ENCODE results near the gene STMP1. TPM values are rescaled to one million over a fixed set of nuclear protein-coding genes. Genes with fewer than 3 reads are reported as not detected.

STMP1 gene
- total RNA-seq, 1 experiment from 2014 or later, result 38.4 TPM

- Histone ChIP-seq H4K8ac (replicated peaks; ENCODE audit: insufficient read length, low read depth, low read length) (no peak overlapping the region), H2BK20ac (ENCODE audit: low read depth, low read length, poor library complexity, severe bottlenecking) (no peak overlapping the region), H3K18ac (ENCODE audit: insufficient read length, low read depth, low read length) (no peak overlapping the region), H2AK5ac (ENCODE audit: insufficient read length, low read length) (no peak overlapping the region), H3K79me1 (ENCODE audit: insufficient read depth, low read depth, low read length, poor library complexity, severe bottlenecking) (no peaks in the 10 kb centered on the region), H3K9me3 (ENCODE audit: control insufficient read depth, low read depth, low read length) (no peaks in the 10 kb centered on the region), H2BK120ac (ENCODE audit: low read depth, low read length, poor library complexity, severe bottlenecking) (no peak overlapping the region), H3K4ac (ENCODE audit: low read depth, low read length) (no peak overlapping the region), H3T11ph (ENCODE audit: low read length) (no peak overlapping the region), H3K27me3 (ENCODE audit: insufficient read depth, low read length) (no peaks in the 10 kb centered on the region), H2BK5ac (ENCODE audit: insufficient read length, low read length) (no peak overlapping the region), H4K20me1 (ENCODE audit: control insufficient read depth, insufficient read depth, insufficient read length) (no peaks in the 10 kb centered on the region), H3K23me2 (ENCODE audit: insufficient read length, low read depth, low read length, poor library complexity, severe bottlenecking) (no peaks in the 10 kb centered on the region), H2BK12ac (ENCODE audit: insufficient read length, low read depth, low read length) (no peak overlapping the region), H2AFZ (ENCODE audit: low read length) (no peak overlapping the region), H3K14ac (ENCODE audit: insufficient read depth, low read length) (no peak overlapping the region), H4K91ac (ENCODE audit: insufficient read length, low read depth, low read length) (no peak overlapping the region), H3K9ac (ENCODE audit: extremely low read depth, insufficient read length, low read length) (no peak overlapping the region), H3K4me1 (ENCODE audit: insufficient read depth, low read length) (no peaks in the 10 kb centered on the region), H3K79me2 (ENCODE audit: insufficient read depth, low read length) (no peaks in the 10 kb centered on the region), H2BK15ac (ENCODE audit: low read depth, low read length) (no peak overlapping the region), H4K5ac (ENCODE audit: insufficient read length, low read depth, low read length) (no peak overlapping the region), H3K4me2 (ENCODE audit: insufficient read depth, insufficient read length, low read length) (no peak overlapping the region), H3K27ac (ENCODE audit: insufficient read length, low read depth, low read length) (no peak overlapping the region), H3K23ac (ENCODE audit: insufficient read length, low read depth, low read length) (no peak overlapping the region), H3K56ac (ENCODE audit: insufficient read length, low read depth, low read length) (no peak overlapping the region)
- H3K9me3 Mint-ChIP-seq, result no peaks in the 10 kb centered on the region
- H3K27me3 Mint-ChIP-seq (ENCODE audit: low read depth), result no peaks in the 10 kb centered on the region; the same call in 1 of the 2 replicates
- no peak overlapping the region for H3K27ac Mint-ChIP-seq
- no peak for TF ChIP-seq CTCF (conservative IDR thresholded peaks at IDR 0.05)
- DNase-seq, result no peak
- H3K36me3 Mint-ChIP-seq (ENCODE audit: insufficient read depth in 1 of 3, low read depth in 3 of 3), result no peaks in the 10 kb centered on the region; a peak in 1 of 7 replicates
- no peak overlapping the region for H3K4me3 Mint-ChIP-seq
- peaks cover 0 to 12% of the 10 kb centered on the region in 2 experiments; a peak in 3 of 4 replicates for H3K4me1 Mint-ChIP-seq
- WGBS (ENCODE audit: extremely low coverage, insufficient read length, low lambda C conversion rate), result no CpG with 5 or more reads among the region's 5 CpGs
Measured at GRCh38 chr7:135704698-135705097, 42.4 kb downstream of the STMP1 start.

Data from H9 (cell line).